Liver (tissue), 3 donors: ENCODE results near the gene FUOM.

Experiments
- GABPA ChIP-seq, 2 donors: IDR thresholded peaks in 1 of 2; conservative IDR thresholded peaks in 1 of 2; 2 replicates each; pipeline ENCODE4 v1.6.1; 2016; ENCODE audit warnings: antibody characterized with exemption in 2 of 2, mild to moderate bottlenecking in 1 of 2, moderate library complexity in 1 of 2
- HNF4A ChIP-seq, 2 donors: conservative IDR thresholded peaks; 2 replicates each; pipeline ENCODE4 v1.6.1; 2016; ENCODE audit warnings: antibody characterized with exemption in 2 of 2, mild to moderate bottlenecking in 2 of 2
- HNF4G ChIP-seq: IDR thresholded peaks from 2 replicates; pipeline ENCODE4 v1.6.1; 2016; ENCODE audit warnings: antibody characterized with exemption
- JUND ChIP-seq, 2 donors: IDR thresholded peaks; 2 replicates each; pipeline ENCODE4 v1.6.1; 2016; ENCODE audit warnings: antibody characterized with exemption in 2 of 2
- RAD21 ChIP-seq, 2 donors: IDR thresholded peaks; 2 replicates each; pipeline ENCODE4 v1.6.1; 2016; ENCODE audit warnings: antibody characterized with exemption in 2 of 2, mild to moderate bottlenecking in 2 of 2
- TAF1 ChIP-seq: conservative IDR thresholded peaks from 2 replicates; pipeline ENCODE4 v1.6.1; 2016; ENCODE audit warnings: antibody characterized with exemption, mild to moderate bottlenecking
- TF ChIP-seq, protein P1 (sequence below): fragments of 150-350 bp; IDR thresholded peaks from 2 replicates; pipeline ENCODE4 v1.5.1; 2017; ENCODE audit warnings: improper control_type of control experiment, low read depth, low read length; ENCODE audit not compliant: missing input control
- TF ChIP-seq, protein P2 (sequence below): IDR thresholded peaks from 2 replicates; pipeline ENCODE4 v1.6.1; 2016; ENCODE audit warnings: antibody characterized with exemption
- TF ChIP-seq, protein P3 (sequence below): IDR thresholded peaks from 2 replicates; pipeline ENCODE4 v1.6.1; 2016; ENCODE audit warnings: antibody characterized with exemption
- TF ChIP-seq, protein P4 (sequence below): IDR thresholded peaks from 2 replicates; pipeline ENCODE4 v1.6.1; 2016; ENCODE audit warnings: antibody characterized with exemption
- donor health status: healthy.
- donor health status: healthy.

DNA sequence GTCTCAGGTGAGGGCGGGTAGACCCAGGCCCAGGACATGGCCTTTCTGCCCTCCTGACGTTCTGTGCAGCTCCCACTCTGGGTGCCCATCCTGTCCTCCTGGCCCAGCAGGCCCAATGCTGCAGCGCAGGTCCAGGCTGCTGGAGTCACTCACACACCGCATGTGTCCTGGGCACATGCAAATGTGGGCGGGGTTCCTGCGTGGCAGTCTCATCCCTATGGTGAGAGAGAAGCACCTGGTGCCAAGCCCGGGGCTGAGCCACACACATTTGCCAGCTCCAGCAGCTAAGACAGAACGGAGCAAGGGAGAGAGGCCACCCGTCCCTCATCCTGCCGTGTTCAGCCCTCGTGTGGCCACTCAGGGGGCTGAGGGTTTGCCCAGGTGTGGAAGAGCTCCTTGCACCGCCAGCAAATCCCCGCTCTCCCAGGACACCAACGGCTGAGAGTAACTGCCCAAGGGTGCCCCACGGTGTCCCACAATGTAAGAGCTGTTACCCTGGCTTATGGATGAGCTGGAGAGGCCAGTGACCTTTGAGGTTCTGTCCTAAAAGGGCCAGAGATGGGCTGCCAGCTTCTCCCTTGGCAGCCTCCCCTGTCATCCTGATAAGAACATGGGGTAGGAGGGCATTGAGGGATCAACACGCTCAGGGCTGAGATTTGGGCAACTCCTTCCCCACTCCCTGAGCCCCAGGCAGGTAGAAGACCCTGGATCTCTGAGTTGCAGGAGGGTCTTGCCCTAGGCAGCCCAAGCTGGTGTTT, 4.4 kb downstream of the FUOM start:
- TF ChIP-seq, protein P1, sequence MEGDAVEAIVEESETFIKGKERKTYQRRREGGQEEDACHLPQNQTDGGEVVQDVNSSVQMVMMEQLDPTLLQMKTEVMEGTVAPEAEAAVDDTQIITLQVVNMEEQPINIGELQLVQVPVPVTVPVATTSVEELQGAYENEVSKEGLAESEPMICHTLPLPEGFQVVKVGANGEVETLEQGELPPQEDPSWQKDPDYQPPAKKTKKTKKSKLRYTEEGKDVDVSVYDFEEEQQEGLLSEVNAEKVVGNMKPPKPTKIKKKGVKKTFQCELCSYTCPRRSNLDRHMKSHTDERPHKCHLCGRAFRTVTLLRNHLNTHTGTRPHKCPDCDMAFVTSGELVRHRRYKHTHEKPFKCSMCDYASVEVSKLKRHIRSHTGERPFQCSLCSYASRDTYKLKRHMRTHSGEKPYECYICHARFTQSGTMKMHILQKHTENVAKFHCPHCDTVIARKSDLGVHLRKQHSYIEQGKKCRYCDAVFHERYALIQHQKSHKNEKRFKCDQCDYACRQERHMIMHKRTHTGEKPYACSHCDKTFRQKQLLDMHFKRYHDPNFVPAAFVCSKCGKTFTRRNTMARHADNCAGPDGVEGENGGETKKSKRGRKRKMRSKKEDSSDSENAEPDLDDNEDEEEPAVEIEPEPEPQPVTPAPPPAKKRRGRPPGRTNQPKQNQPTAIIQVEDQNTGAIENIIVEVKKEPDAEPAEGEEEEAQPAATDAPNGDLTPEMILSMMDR = peak; percentile 1
- peak; percentile 60 to 74 for TF ChIP-seq HNF4A (conservative IDR thresholded peaks at IDR 0.05)
- TF ChIP-seq, protein P2, sequence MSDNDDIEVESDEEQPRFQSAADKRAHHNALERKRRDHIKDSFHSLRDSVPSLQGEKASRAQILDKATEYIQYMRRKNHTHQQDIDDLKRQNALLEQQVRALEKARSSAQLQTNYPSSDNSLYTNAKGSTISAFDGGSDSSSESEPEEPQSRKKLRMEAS = peak; percentile 34
- TF ChIP-seq JUND (IDR thresholded peaks at IDR 0.05) = peak in 1 of 2 donors; percentile 17
- TF ChIP-seq, protein P3, sequence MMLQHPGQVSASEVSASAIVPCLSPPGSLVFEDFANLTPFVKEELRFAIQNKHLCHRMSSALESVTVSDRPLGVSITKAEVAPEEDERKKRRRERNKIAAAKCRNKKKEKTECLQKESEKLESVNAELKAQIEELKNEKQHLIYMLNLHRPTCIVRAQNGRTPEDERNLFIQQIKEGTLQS = no peak
- TF ChIP-seq, protein P4, sequence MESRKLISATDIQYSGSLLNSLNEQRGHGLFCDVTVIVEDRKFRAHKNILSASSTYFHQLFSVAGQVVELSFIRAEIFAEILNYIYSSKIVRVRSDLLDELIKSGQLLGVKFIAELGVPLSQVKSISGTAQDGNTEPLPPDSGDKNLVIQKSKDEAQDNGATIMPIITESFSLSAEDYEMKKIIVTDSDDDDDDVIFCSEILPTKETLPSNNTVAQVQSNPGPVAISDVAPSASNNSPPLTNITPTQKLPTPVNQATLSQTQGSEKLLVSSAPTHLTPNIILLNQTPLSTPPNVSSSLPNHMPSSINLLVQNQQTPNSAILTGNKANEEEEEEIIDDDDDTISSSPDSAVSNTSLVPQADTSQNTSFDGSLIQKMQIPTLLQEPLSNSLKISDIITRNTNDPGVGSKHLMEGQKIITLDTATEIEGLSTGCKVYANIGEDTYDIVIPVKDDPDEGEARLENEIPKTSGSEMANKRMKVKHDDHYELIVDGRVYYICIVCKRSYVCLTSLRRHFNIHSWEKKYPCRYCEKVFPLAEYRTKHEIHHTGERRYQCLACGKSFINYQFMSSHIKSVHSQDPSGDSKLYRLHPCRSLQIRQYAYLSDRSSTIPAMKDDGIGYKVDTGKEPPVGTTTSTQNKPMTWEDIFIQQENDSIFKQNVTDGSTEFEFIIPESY = peak; percentile 32
- no peak for TF ChIP-seq TAF1
- TF ChIP-seq HNF4G = no peak
- no peak for TF ChIP-seq GABPA (IDR thresholded peaks at IDR 0.05 in 1 of 2, conservative IDR thresholded peaks at IDR 0.05 in 1 of 2)
- peak in 1 of 2 donors; percentile 19 for TF ChIP-seq RAD21 (IDR thresholded peaks at IDR 0.05)
